Right lobe of liver (tissue), 6 donors: ENCODE data around the gene DNAI4. TPM values are rescaled to one million over a fixed set of nuclear protein-coding genes. Genes with fewer than 3 reads are reported as not detected.

Experiments
- ATAC-seq, 4 donors: fragments of 200-7000 bp; cut with Tn5 transposase; one replicate each; pipeline ENCODE4 v1.9.1; 2020; ENCODE audit warnings: mild to moderate bottlenecking in 4 of 4, moderate library complexity in 4 of 4
- DNase-seq, 3 donors: peaks; one replicate each; pipeline ENCODE4 v3.0.0-alpha.2; 2020
- H3K27ac ChIP-seq, 3 donors: fragments of 200-600 bp; one replicate each; pipeline ENCODE4 v1.8.0; 2022
- H3K27me3 ChIP-seq, 2 donors: fragments of 200-600 bp; one replicate each; pipeline ENCODE4 v1.8.0; 2022
- H3K36me3 ChIP-seq, 4 donors: fragments of 200-600 bp; sonication (generic) in 1 of 4; one replicate each; pipeline versions ENCODE4 v1.5.1 to v1.8.0; 2017 to 2022; ENCODE audit warnings: control low read depth in 1 of 4
- H3K4me1 ChIP-seq, 4 donors: fragments of 200-600 bp; sonication (generic) in 1 of 4; one replicate each; pipeline versions ENCODE4 v1.5.1 to v1.8.0; 2017 to 2022; ENCODE audit warnings: control low read depth in 1 of 4
- H3K4me3 ChIP-seq, 3 donors: fragments of 200-600 bp; one replicate each; pipeline ENCODE4 v1.8.0; 2022
- H3K9me3 ChIP-seq, 4 donors: fragments of 200-600 bp; sonication (generic) in 1 of 4; one replicate each; pipeline versions ENCODE4 v1.5.1 to v1.8.0; 2017 to 2022; ENCODE audit warnings: control low read depth in 1 of 4
- CTCF ChIP-seq, 4 donors: fragments of 200-600 bp in 3 of 4; fragments of 450-650 bp in 1 of 4; IDR thresholded peaks; one replicate each; pipeline versions ENCODE4 v1.5.1 to v1.8.0; 2016 to 2022; ENCODE audit warnings: antibody characterized with exemption in 4 of 4, mild to moderate bottlenecking in 2 of 4
- POLR2A ChIP-seq: fragments of 450-650 bp; IDR thresholded peaks from one replicate; pipeline ENCODE4 v1.6.1; 2017; ENCODE audit warnings: antibody characterized with exemption, mild to moderate bottlenecking
- WGBS: methylation state at CpG from one replicate; pipeline ENCODE4 v1.1.6; 2018; ENCODE audit warnings: low coverage, low lambda C conversion rate; ENCODE audit not compliant: insufficient coverage; ENCODE audit errors: missing lambda C conversion rate; 5-methylcytosine and 5-hydroxymethylcytosine counted together
- intact Hi-C, 2 donors: fragments of 100-400 bp; cut with DNase I; formaldehyde crosslinking; loops; one replicate each; pipeline versions ENCODE4 v1.11.2 to v1.14.1; 2022
- total RNA-seq, 6 experiments: library from RNA; depleted of rRNA in 2 of 6; stranded (reverse); fragments of >200 nt in 2 of 6; fragmentation: NEBNext Ultra II Directional in 3 of 6; extraction: Animal tissue kit (Norgen Biotek cat#: 25700) in 3 of 6; gene quantifications; one replicate each; pipeline versions ENCODE4 v1.1.0 to v1.2.4, GENCODE V29; 2016 to 2023
- donor health status: DM: no; HTN: yes; CAD: no.
- donor health status: DM: no; HTN: no; CAD: no.
- donor health status: DM: no; HTN: no; CAD: no.
- donor health status: DM: no; HTN: yes; CAD: no.
- donor health status: DM: no; HTN: yes; CAD: no.

DNAI4 gene
- total RNA-seq, 6 experiments from 2014 or later, result 0.80 to 3.4 (median 1.4) TPM

DNA sequence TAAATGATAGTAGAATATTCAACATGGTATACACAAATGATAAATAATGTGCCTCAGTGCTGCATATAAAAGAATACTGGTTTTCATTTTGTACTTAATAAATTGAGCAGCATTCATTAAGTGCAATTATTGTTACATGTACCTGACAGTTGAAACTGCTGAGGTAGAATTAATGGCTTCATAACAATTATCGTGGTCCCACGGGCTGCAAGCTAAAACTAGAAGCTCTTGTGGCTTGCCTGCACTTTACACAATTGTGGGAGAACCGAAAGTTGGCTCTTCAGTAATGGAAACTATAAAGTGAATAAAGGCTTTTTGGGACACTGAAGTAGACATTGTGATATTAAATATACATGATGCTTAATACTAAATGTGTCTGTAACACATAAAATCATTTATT lies 146.8 kb downstream of the DNAI4 start:
- Histone ChIP-seq H3K4me3 (no peak overlapping the region), H3K4me1 (no peaks in the 10 kb centered on the region), H3K27ac (no peak overlapping the region), H3K9me3 (no peaks in the 10 kb centered on the region), H3K27me3 (no peaks in the 10 kb centered on the region), H3K36me3 (no peaks in the 10 kb centered on the region)
- no peak for ATAC-seq
- WGBS, result 86% methylated on average over 3 of the region's 3 CpGs
- intact Hi-C loops, result loop anchor here in 1 of 2 donors (10.0 kb wide), 1 partner anchor 367 kb away; no protein-coding TSS in a partner anchor
- no peak for DNase-seq
- TF ChIP-seq POLR2A (no peak), CTCF (IDR thresholded peaks at IDR 0.05) (no peak)

DNA sequence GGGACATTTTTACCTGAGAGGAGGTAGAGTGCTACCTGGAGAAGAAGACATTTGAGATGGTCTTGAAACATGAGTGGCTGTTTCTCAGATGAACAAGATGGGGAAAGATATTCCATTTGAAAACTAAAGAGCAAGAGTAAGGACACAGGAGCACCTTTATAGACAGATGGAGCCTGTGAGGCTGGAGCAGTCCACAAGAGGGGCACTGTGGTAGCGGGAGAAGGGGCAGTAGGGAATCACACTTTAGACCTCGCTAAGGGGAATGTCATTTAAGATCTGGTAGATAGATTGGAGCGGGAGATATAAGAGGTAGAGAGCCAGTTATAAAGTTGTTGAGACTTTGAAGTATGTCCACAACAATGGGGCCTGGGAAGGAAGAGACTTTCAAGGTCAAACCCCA lies 149.0 kb downstream of the DNAI4 start:
- intact Hi-C loops, result loop anchor here in 1 of 2 donors (10.0 kb wide), 1 partner anchor 369 kb away; no protein-coding TSS in a partner anchor
- DNase-seq (no peak), ATAC-seq (no peak)
- 81% methylated on average over 3 of the region's 3 CpGs for WGBS
- no peak overlapping the region for H3K27ac ChIP-seq
- TF ChIP-seq CTCF (IDR thresholded peaks at IDR 0.05) (no peak), POLR2A (no peak)
- no peak overlapping the region for H3K4me3 ChIP-seq
- no peaks in the 10 kb centered on the region for H3K9me3 ChIP-seq
- H3K4me1 ChIP-seq, result no peaks in the 10 kb centered on the region
- no peaks in the 10 kb centered on the region for H3K36me3 ChIP-seq
- no peaks in the 10 kb centered on the region for H3K27me3 ChIP-seq

GRCh38 chr1:66774438-66774837 lies 150.2 kb downstream of the DNAI4 start:
- Histone ChIP-seq H3K4me1 (no peaks in the 10 kb centered on the region), H3K27ac (no peak overlapping the region), H3K27me3 (no peaks in the 10 kb centered on the region), H3K9me3 (no peaks in the 10 kb centered on the region), H3K36me3 (no peaks in the 10 kb centered on the region), H3K4me3 (no peak overlapping the region)
- ATAC-seq, result no peak
- WGBS, result 50% methylated on average over 2 of the region's 2 CpGs
- no peak for DNase-seq
- intact Hi-C loops, result loop anchor here in 1 of 2 donors (10.0 kb wide), 1 partner anchor 370 kb away; no protein-coding TSS in a partner anchor
- TF ChIP-seq CTCF (IDR thresholded peaks at IDR 0.05) (no peak), POLR2A (no peak)

GRCh38 chr1:66773227-66773626 lies 151.4 kb downstream of the DNAI4 start:
- TF ChIP-seq CTCF (IDR thresholded peaks at IDR 0.05), result no peak
- H3K27me3 ChIP-seq, result no peaks in the 10 kb centered on the region
- intact Hi-C loops, result loop anchor here in 1 of 2 donors (10.0 kb wide), 1 partner anchor 372 kb away; no protein-coding TSS in a partner anchor
- DNase-seq (no peak), ATAC-seq (no peak)
- no peak overlapping the region for H3K4me3 ChIP-seq
- no peaks in the 10 kb centered on the region for H3K4me1 ChIP-seq
- 64% methylated on average over 1 of the region's 2 CpGs for WGBS
- H3K36me3 ChIP-seq, result no peaks in the 10 kb centered on the region
- no peak overlapping the region for H3K27ac ChIP-seq
- H3K9me3 ChIP-seq, result no peaks in the 10 kb centered on the region

DNA sequence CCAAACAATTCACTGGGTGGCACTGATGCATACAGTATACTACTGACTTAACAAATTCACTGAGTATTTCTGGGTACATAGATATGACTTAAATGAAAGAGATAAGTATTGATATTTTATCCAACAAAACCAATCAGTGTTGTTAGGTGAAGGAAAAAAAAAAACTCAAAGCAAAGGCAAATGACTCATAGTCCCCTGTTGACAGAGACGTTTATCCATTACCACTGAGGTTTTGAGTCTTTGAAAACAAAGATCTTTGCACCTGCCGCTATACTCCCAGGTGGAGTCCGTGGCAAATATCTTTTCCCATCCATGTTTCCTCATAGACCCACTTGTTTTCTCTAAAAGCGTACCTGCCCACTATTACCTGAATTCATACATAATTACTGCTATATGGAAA lies 154.0 kb downstream of the DNAI4 start:
- WGBS, result 85% methylated on average over 4 of the region's 4 CpGs
- TF ChIP-seq CTCF (IDR thresholded peaks at IDR 0.05), result no peak
- no peak for TF ChIP-seq POLR2A
- Histone ChIP-seq H3K4me1 (no peaks in the 10 kb centered on the region), H3K9me3 (no peaks in the 10 kb centered on the region), H3K4me3 (no peak overlapping the region), H3K27ac (no peak overlapping the region), H3K36me3 (no peaks in the 10 kb centered on the region), H3K27me3 (no peaks in the 10 kb centered on the region)
- intact Hi-C loops, result loop anchor here in 1 of 2 donors (10.0 kb wide), 1 partner anchor 374 kb away; no protein-coding TSS in a partner anchor
- no peak for DNase-seq
- ATAC-seq, result no peak
